Measurements from ENCODE around the gene CHURC1.

DNA sequence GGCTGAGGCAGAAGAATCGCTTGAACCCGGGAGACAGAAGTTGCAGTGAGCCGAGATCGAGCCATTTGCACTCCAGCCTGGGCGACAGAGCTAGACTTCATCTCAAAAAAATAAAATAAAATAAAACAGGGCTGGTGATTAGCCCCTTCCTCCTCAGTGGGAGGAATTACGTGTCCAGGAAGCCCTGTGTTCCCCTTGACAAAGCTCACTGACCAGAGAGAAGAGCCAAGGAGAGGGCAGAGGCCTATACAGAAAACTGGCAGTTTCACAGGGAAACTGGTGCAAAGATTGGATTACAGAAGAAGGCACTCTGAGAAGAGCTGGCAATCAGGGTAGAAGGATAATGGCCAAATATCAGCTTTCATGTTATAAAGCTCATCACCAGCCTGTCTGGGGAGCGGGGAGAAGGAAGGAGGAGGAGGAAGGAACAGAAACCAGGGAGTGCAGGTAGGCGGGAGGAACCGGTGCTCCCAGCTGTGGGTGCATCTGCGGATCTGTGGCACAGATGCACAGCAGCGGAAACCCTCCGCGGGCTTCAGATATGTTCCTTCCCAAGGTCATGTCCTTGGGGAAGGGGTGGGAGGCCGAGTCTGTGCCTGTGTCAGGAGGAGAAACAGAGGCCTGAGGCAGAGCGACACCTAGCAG lies 51.2 kb downstream of the CHURC1 start:
- no peak for TF ChIP-seq CTCF (IDR thresholded peaks at IDR 0.05)
- no peak for TF ChIP-seq POLR2A (IDR thresholded peaks at IDR 0.05)
